Liver (tissue), 9 donors: ENCODE data around the gene RAB34. TPM values are rescaled to one million over a fixed set of nuclear protein-coding genes. Genes with fewer than 3 reads are reported as not detected.

Source experiments
- DNase-seq: peaks from one replicate; pipeline ENCODE4 v3.0.0-alpha.2; 2017; ENCODE audit warnings: low spot score
- H3K27ac ChIP-seq, 2 donors: one replicate each; pipeline ENCODE4 v1.7.0; 2013; ENCODE audit warnings: inconsistent platforms in 2 of 2, low read length in 2 of 2, control low read depth in 1 of 2, low read depth in 1 of 2, mild to moderate bottlenecking in 1 of 2
- H3K27me3 ChIP-seq, 4 donors: one replicate each; pipeline versions ENCODE4 v1.6.1 to v1.7.0; 2013; ENCODE audit warnings: low read length in 3 of 4, inconsistent platforms in 1 of 4, mild to moderate bottlenecking in 1 of 4, moderate library complexity in 1 of 4; ENCODE audit not compliant: control insufficient read depth in 4 of 4, insufficient read depth in 4 of 4
- H3K36me3 ChIP-seq, 4 donors: one replicate each; pipeline versions ENCODE4 v1.6.1 to v1.7.0; 2013; ENCODE audit warnings: low read length in 3 of 4, mild to moderate bottlenecking in 3 of 4, low read depth in 1 of 4, moderate library complexity in 1 of 4; ENCODE audit not compliant: control insufficient read depth in 4 of 4, insufficient read depth in 3 of 4
- H3K4me1 ChIP-seq, 4 donors: one replicate each; pipeline versions ENCODE4 v1.6.1 to v1.7.0; 2013; ENCODE audit warnings: low read length in 3 of 4, mild to moderate bottlenecking in 3 of 4, moderate library complexity in 1 of 4; ENCODE audit not compliant: control insufficient read depth in 4 of 4, insufficient read depth in 4 of 4
- H3K4me3 ChIP-seq, 3 donors: one replicate each; pipeline versions ENCODE4 v1.6.1 to v1.7.0; 2013; ENCODE audit warnings: low read length in 3 of 3, control low read depth in 1 of 3, low read depth in 1 of 3, mild to moderate bottlenecking in 1 of 3
- H3K9ac ChIP-seq, 2 donors: one replicate each; pipeline ENCODE4 v1.7.0; 2013; ENCODE audit warnings: low read length in 2 of 2, mild to moderate bottlenecking in 2 of 2, moderate library complexity in 2 of 2, control low read depth in 1 of 2, low read depth in 1 of 2
- H3K9me3 ChIP-seq, 4 donors: one replicate each; pipeline versions ENCODE4 v1.6.1 to v1.7.0; 2013; ENCODE audit warnings: low read length in 3 of 4; ENCODE audit not compliant: control insufficient read depth in 4 of 4
- ATF3 ChIP-seq: IDR thresholded peaks from 2 replicates; pipeline ENCODE4 v1.6.1; 2016; ENCODE audit warnings: antibody characterized with exemption
- CTCF ChIP-seq: fragments of 150-350 bp; IDR thresholded peaks from 2 replicates; pipeline ENCODE4 v1.5.1; 2017; ENCODE audit warnings: improper control_type of control experiment, low read depth, low read length; ENCODE audit not compliant: missing input control
- EGR1 ChIP-seq, 2 donors: IDR thresholded peaks; 2 replicates each; pipeline ENCODE4 v1.6.1; 2016 to 2018; ENCODE audit warnings: antibody characterized with exemption in 2 of 2, low read depth in 2 of 2
- FOXA1 ChIP-seq: IDR thresholded peaks from 2 replicates; pipeline ENCODE4 v1.6.1; 2016; ENCODE audit warnings: antibody characterized with exemption
- FOXA2 ChIP-seq: IDR thresholded peaks from 2 replicates; pipeline ENCODE4 v1.6.1; 2016; ENCODE audit warnings: antibody characterized with exemption
- HNF4A ChIP-seq, 2 donors: conservative IDR thresholded peaks; 2 replicates each; pipeline ENCODE4 v1.6.1; 2016; ENCODE audit warnings: antibody characterized with exemption in 2 of 2, mild to moderate bottlenecking in 2 of 2
- HNF4G ChIP-seq: IDR thresholded peaks from 2 replicates; pipeline ENCODE4 v1.6.1; 2016; ENCODE audit warnings: antibody characterized with exemption
- JUND ChIP-seq, 2 donors: IDR thresholded peaks; 2 replicates each; pipeline ENCODE4 v1.6.1; 2016; ENCODE audit warnings: antibody characterized with exemption in 2 of 2
- MAX ChIP-seq: IDR thresholded peaks from 2 replicates; pipeline ENCODE4 v1.6.1; 2016; ENCODE audit warnings: antibody characterized with exemption
- NR2F2 ChIP-seq: IDR thresholded peaks from 2 replicates; pipeline ENCODE4 v1.6.1; 2016; ENCODE audit warnings: antibody characterized with exemption
- REST ChIP-seq: IDR thresholded peaks from 2 replicates; pipeline ENCODE4 v1.6.1; 2016; ENCODE audit warnings: antibody characterized with exemption, mild to moderate bottlenecking
- RXRA ChIP-seq, 2 donors: IDR thresholded peaks; 2 replicates each; pipeline ENCODE4 v1.6.1; 2017 to 2018; ENCODE audit warnings: antibody characterized with exemption in 2 of 2, mild to moderate bottlenecking in 1 of 2
- SP1 ChIP-seq: IDR thresholded peaks from 2 replicates; pipeline ENCODE4 v1.6.1; 2018; ENCODE audit warnings: antibody characterized with exemption, mild to moderate bottlenecking
- TAF1 ChIP-seq: conservative IDR thresholded peaks from 2 replicates; pipeline ENCODE4 v1.6.1; 2016; ENCODE audit warnings: antibody characterized with exemption, mild to moderate bottlenecking
- YY1 ChIP-seq: IDR thresholded peaks from 2 replicates; pipeline ENCODE4 v1.6.1; 2016; ENCODE audit warnings: antibody characterized with exemption, mild to moderate bottlenecking
- ZBTB33 ChIP-seq: IDR thresholded peaks from 2 replicates; pipeline ENCODE4 v1.6.1; 2016; ENCODE audit warnings: antibody characterized with exemption
- WGBS: extraction: QIAGEN DNeasy Blood & Tissue Kit; methylation state at CpG from one replicate; pipeline ENCODE4 v1.1.7; 2013; 5-methylcytosine and 5-hydroxymethylcytosine counted together
- polyA plus RNA-seq, 2 donors: library from polyadenylated mRNA; stranded (reverse) in 1 of 2; unstranded in 1 of 2; fragments of 200-250 nt in 1 of 2; fragments of >200 nt in 1 of 2; fragmentation: Nextera tagmentation in 1 of 2; extraction: Ambion mirVana in 1 of 2; gene quantifications; one replicate each; pipeline versions ENCODE4 v1.2.1 to v1.2.3, GENCODE V29; 2013 to 2015
- total RNA-seq, 2 donors: library from RNA; depleted of rRNA; stranded (reverse); fragments of >200 nt; gene quantifications; one replicate each; pipeline ENCODE4 v1.2.3, GENCODE V29; 2014
- donor health status: healthy.
- donor health status: healthy.
- donor health status: healthy.
- donor health status: healthy.
- donor health status: healthy.

Gene RAB34
- total and polyA plus RNA-seq, 4 donors: 4.5 to 14.3 (median 7.6) TPM

- TF ChIP-seq CTCF: no peak
- TF ChIP-seq ATF3: no peak
- no peak for TF ChIP-seq FOXA1
- TF ChIP-seq HNF4A (conservative IDR thresholded peaks at IDR 0.05): no peak
- TF ChIP-seq FOXA2: no peak
- no peak for TF ChIP-seq EGR1 (IDR thresholded peaks at IDR 0.05; ENCODE audit: low read depth in 2 of 2)
- no peak for TF ChIP-seq MAX
- no peak for TF ChIP-seq TAF1
- H3K9me3 ChIP-seq: no peaks in the 10 kb centered on the region
- WGBS: 94% methylated on average over 5 of the region's 5 CpGs
- no peak overlapping the region for H3K9ac ChIP-seq
- H3K4me3 ChIP-seq: no peak overlapping the region
- H3K27me3 ChIP-seq: no peaks in the 10 kb centered on the region
- H3K36me3 ChIP-seq: peaks cover 13 to 44% (median 26%) of the 10 kb centered on the region in 4 donors
- no peak for DNase-seq
- no peaks in the 10 kb centered on the region for H3K4me1 ChIP-seq
- H3K27ac ChIP-seq: no peak overlapping the region
Observed at GRCh38 chr17:28705074-28705659, 12.5 kb downstream of the RAB34 start.

- peaks cover 17 to 52% (median 33%) of the 10 kb centered on the region in 4 donors for H3K36me3 ChIP-seq
Observed at GRCh38 chr17:28704219-28704858, 13.3 kb downstream of the RAB34 start.

More at GRCh38 chr17:28704219-28704858, 13.3 kb downstream of the RAB34 start:
- WGBS: 94% methylated on average over 14 of the region's 14 CpGs
- H3K27me3 ChIP-seq: no peaks in the 10 kb centered on the region
- no peak overlapping the region for H3K9ac ChIP-seq
- H3K9me3 ChIP-seq: no peaks in the 10 kb centered on the region
- no peak overlapping the region for H3K4me3 ChIP-seq
- H3K4me1 ChIP-seq: no peaks in the 10 kb centered on the region
- no peak overlapping the region for H3K27ac ChIP-seq
- no peak for DNase-seq
- TF ChIP-seq NR2F2: no peak
- no peak for TF ChIP-seq JUND (IDR thresholded peaks at IDR 0.05)
- no peak for TF ChIP-seq ZBTB33
- TF ChIP-seq HNF4A (conservative IDR thresholded peaks at IDR 0.05): no peak
- TF ChIP-seq CTCF: no peak
- TF ChIP-seq MAX: no peak
- no peak for TF ChIP-seq SP1
- TF ChIP-seq YY1: no peak
- no peak for TF ChIP-seq REST
- no peak for TF ChIP-seq HNF4G
- TF ChIP-seq TAF1: no peak
- TF ChIP-seq FOXA1: no peak
- no peak for TF ChIP-seq RXRA (IDR thresholded peaks at IDR 0.05)
